ENCODE results near the gene FAM241A. TPM values are rescaled to one million over a fixed set of nuclear protein-coding genes. Genes with fewer than 3 reads are reported as not detected.

The FAM241A gene
- total RNA-seq, 2 donors from 2014 or later: 0.13 to 0.18 TPM

GRCh38 chr4:112184438-112184837, 39.2 kb downstream of the FAM241A start:
- H3K36me3 Mint-ChIP-seq (ENCODE audit: low read depth): no peaks in the 10 kb centered on the region
- 88% methylated on average over 1 of the region's 1 CpG; no CpG with 5 or more reads in 1 of the 2 experiments for WGBS, 2 experiments (ENCODE audit: insufficient coverage in 1 of 2, insufficient read length in 1 of 2)
- peaks cover 12% of the 10 kb centered on the region for H3K4me1 Mint-ChIP-seq
- no peaks in the 10 kb centered on the region for H3K27me3 ChIP-seq (ENCODE audit: control insufficient read depth, insufficient read depth, low read length, poor library complexity, severe bottlenecking)
- no peaks in the 10 kb centered on the region for H3K36me3 ChIP-seq (ENCODE audit: control insufficient read depth, insufficient read depth, low read length)
- H3K9me3 Mint-ChIP-seq: no peaks in the 10 kb centered on the region
- no peak for TF ChIP-seq CTCF (conservative IDR thresholded peaks at IDR 0.05)
- no peaks in the 10 kb centered on the region for H3K27me3 Mint-ChIP-seq (ENCODE audit: insufficient read depth)
- no peak overlapping the region for H3K27ac ChIP-seq (ENCODE audit: low read depth, low read length)
- H3K27ac Mint-ChIP-seq: no peak overlapping the region
- no peaks in the 10 kb centered on the region for H3K9me3 ChIP-seq (ENCODE audit: control insufficient read depth, low read length)
- no peaks in the 10 kb centered on the region for H3K4me1 ChIP-seq (ENCODE audit: control insufficient read depth, insufficient read depth, low read length)
- no peak overlapping the region for H3K4me3 ChIP-seq (ENCODE audit: low read length)
- DNase-seq: no peak
- no peak overlapping the region for H3K9ac ChIP-seq (ENCODE audit: extremely low read depth, low read length, poor library complexity, severe bottlenecking)
- H3K4me3 Mint-ChIP-seq: no peak overlapping the region

- Histone ChIP-seq H3K9me3 (ENCODE audit: control insufficient read depth, low read length) (no peaks in the 10 kb centered on the region), H3K4me1 (ENCODE audit: control insufficient read depth, insufficient read depth, low read length) (no peaks in the 10 kb centered on the region), H3K4me3 (ENCODE audit: low read length) (no peak overlapping the region), H3K36me3 (ENCODE audit: control insufficient read depth, insufficient read depth, low read length) (no peaks in the 10 kb centered on the region), H3K27ac (ENCODE audit: low read depth, low read length) (no peak overlapping the region), H3K27me3 (ENCODE audit: control insufficient read depth, insufficient read depth, low read length, poor library complexity, severe bottlenecking) (no peaks in the 10 kb centered on the region), H3K9ac (ENCODE audit: extremely low read depth, low read length, poor library complexity, severe bottlenecking) (no peak overlapping the region)
- no peaks in the 10 kb centered on the region for H3K36me3 Mint-ChIP-seq (ENCODE audit: low read depth)
- peaks cover 12% of the 10 kb centered on the region for H3K4me1 Mint-ChIP-seq
- no peak overlapping the region for H3K27ac Mint-ChIP-seq
- no peaks in the 10 kb centered on the region for H3K27me3 Mint-ChIP-seq (ENCODE audit: insufficient read depth)
- DNase-seq: no peak
- no peaks in the 10 kb centered on the region for H3K9me3 Mint-ChIP-seq
- TF ChIP-seq CTCF (conservative IDR thresholded peaks at IDR 0.05): no peak
- H3K4me3 Mint-ChIP-seq: no peak overlapping the region
- WGBS, 2 experiments (ENCODE audit: insufficient coverage in 1 of 2, insufficient read length in 1 of 2): 96% methylated on average over 2 of the region's 2 CpGs; no CpG with 5 or more reads in 1 of the 2 experiments
These were observed 40.1 kb downstream of the FAM241A start for GRCh38 chr4:112185334-112185733.

- WGBS, 2 experiments (ENCODE audit: insufficient coverage in 1 of 2, insufficient read length in 1 of 2): 76 to 86% methylated on average over 5 to 8 of the region's 8 CpGs
- H3K36me3 ChIP-seq (ENCODE audit: control insufficient read depth, insufficient read depth, low read length): no peaks in the 10 kb centered on the region
- Mint-ChIP-seq H3K4me3 (no peak overlapping the region), H3K4me1 (peaks cover 12% of the 10 kb centered on the region), H3K9me3 (no peaks in the 10 kb centered on the region), H3K27ac (no peak overlapping the region), H3K36me3 (ENCODE audit: low read depth) (no peaks in the 10 kb centered on the region), H3K27me3 (ENCODE audit: insufficient read depth) (no peaks in the 10 kb centered on the region)
- H3K27ac ChIP-seq (ENCODE audit: low read depth, low read length): no peak overlapping the region
- TF ChIP-seq CTCF (conservative IDR thresholded peaks at IDR 0.05): no peak
- no peak overlapping the region for H3K9ac ChIP-seq (ENCODE audit: extremely low read depth, low read length, poor library complexity, severe bottlenecking)
- H3K4me3 ChIP-seq (ENCODE audit: low read length): no peak overlapping the region
- no peaks in the 10 kb centered on the region for H3K9me3 ChIP-seq (ENCODE audit: control insufficient read depth, low read length)
- no peaks in the 10 kb centered on the region for H3K27me3 ChIP-seq (ENCODE audit: control insufficient read depth, insufficient read depth, low read length, poor library complexity, severe bottlenecking)
- H3K4me1 ChIP-seq (ENCODE audit: control insufficient read depth, insufficient read depth, low read length): no peaks in the 10 kb centered on the region
- DNase-seq: no peak
These were observed 40.8 kb downstream of the FAM241A start for GRCh38 chr4:112185740-112186670.

Measured in endodermal cell (in vitro differentiated cells).